Neuronal stem cell (in vitro differentiated cells): Measurements from ENCODE around the gene SCN11A. TPM values are rescaled to one million over a fixed set of nuclear protein-coding genes. Genes with fewer than 3 reads are reported as not detected.

Source experiments
- DNase-seq: peaks from one replicate; pipeline ENCODE4 v3.0.0-alpha.2; 2013; ENCODE audit warnings: low spot score
- H2AFZ ChIP-seq: one replicate; pipeline ENCODE4 v1.6.1; 2013; ENCODE audit warnings: mild to moderate bottlenecking, low read length, inconsistent platforms
- H2AK5ac ChIP-seq: 2 replicates; pipeline ENCODE4 v1.6.1; 2013; ENCODE audit warnings: low read depth, mild to moderate bottlenecking, inconsistent platforms, low read length, moderate library complexity, mixed read lengths
- H2BK120ac ChIP-seq: 2 replicates; pipeline ENCODE4 v1.6.1; 2013; ENCODE audit warnings: low read depth, mild to moderate bottlenecking, inconsistent platforms, low read length, moderate library complexity, mixed read lengths
- H2BK12ac ChIP-seq: one replicate; pipeline ENCODE4 v1.6.1; 2013; ENCODE audit warnings: low read length, inconsistent platforms
- H2BK15ac ChIP-seq: 2 replicates; pipeline ENCODE4 v1.6.1; 2013; ENCODE audit warnings: mild to moderate bottlenecking, low read length, inconsistent platforms, mixed read lengths
- H2BK5ac ChIP-seq: one replicate; pipeline ENCODE4 v1.6.1; 2013; ENCODE audit warnings: inconsistent platforms, mild to moderate bottlenecking, low read length, moderate library complexity
- H3K14ac ChIP-seq: one replicate; pipeline ENCODE4 v1.6.1; 2013; ENCODE audit warnings: low read length, inconsistent platforms
- H3K18ac ChIP-seq: 2 replicates; pipeline ENCODE4 v1.6.1; 2013; ENCODE audit warnings: low read length, inconsistent platforms
- H3K23ac ChIP-seq: 2 replicates; pipeline ENCODE4 v1.6.1; 2013; ENCODE audit warnings: low read depth, mild to moderate bottlenecking, mixed read lengths, low read length, inconsistent platforms; ENCODE audit not compliant: poor library complexity
- H3K27ac ChIP-seq: replicated peaks from 3 replicates; pipeline ENCODE4 v1.5.1; 2013; ENCODE audit warnings: low read length, inconsistent platforms
- H3K27me3 ChIP-seq, 3 experiments: 2 replicates each; pipeline ENCODE4 v1.6.1; 2013; ENCODE audit warnings: low read length in 3 of 3, mild to moderate bottlenecking in 2 of 3, inconsistent platforms in 1 of 3, low read depth in 1 of 3, mixed read lengths in 1 of 3, moderate library complexity in 1 of 3; ENCODE audit not compliant: control insufficient read depth in 3 of 3, insufficient read depth in 3 of 3
- H3K36me3 ChIP-seq, 2 donors: replicated peaks in 1 of 2; 2 replicates each; pipeline ENCODE4 v1.6.1; 2013; ENCODE audit warnings: low read length in 2 of 2; ENCODE audit not compliant: control insufficient read depth in 2 of 2, insufficient read depth in 2 of 2
- H3K4ac ChIP-seq: 2 replicates; pipeline ENCODE4 v1.6.1; 2013; ENCODE audit warnings: inconsistent platforms, mild to moderate bottlenecking, low read length, moderate library complexity
- H3K4me1 ChIP-seq, 2 donors: 1 replicate in 1 of 2; 2 replicates in 1 of 2; pipeline ENCODE4 v1.6.1; 2013; ENCODE audit warnings: low read length in 2 of 2, low read depth in 1 of 2; ENCODE audit not compliant: control insufficient read depth in 2 of 2, insufficient read depth in 1 of 2
- H3K4me2 ChIP-seq: one replicate; pipeline ENCODE4 v1.6.1; 2013; ENCODE audit warnings: mild to moderate bottlenecking, low read length, inconsistent platforms; ENCODE audit not compliant: insufficient read depth, poor library complexity, severe bottlenecking
- H3K4me3 ChIP-seq, 2 donors: 2 replicates each; pipeline ENCODE4 v1.5.1; 2013; ENCODE audit warnings: low read length in 2 of 2, mild to moderate bottlenecking in 2 of 2, inconsistent platforms in 1 of 2, moderate library complexity in 1 of 2
- H3K79me1 ChIP-seq: one replicate; pipeline ENCODE4 v1.6.1; 2013; ENCODE audit warnings: low read depth, mild to moderate bottlenecking, inconsistent platforms, low read length, moderate library complexity
- H3K9ac ChIP-seq: one replicate; pipeline ENCODE4 v1.6.1; 2013; ENCODE audit warnings: mild to moderate bottlenecking, low read depth, low read length, inconsistent platforms; ENCODE audit not compliant: poor library complexity
- H3K9me3 ChIP-seq, 2 donors: replicated peaks in 1 of 2; 2 replicates each; pipeline versions ENCODE3 to v1.6.1; 2013; ENCODE audit warnings: low read length in 2 of 2, mild to moderate bottlenecking in 2 of 2, inconsistent platforms in 1 of 2, low read depth in 1 of 2, mixed read lengths in 1 of 2, moderate library complexity in 1 of 2; ENCODE audit not compliant: control insufficient read depth in 2 of 2, insufficient read depth in 1 of 2
- H4K8ac ChIP-seq: one replicate; pipeline ENCODE4 v1.6.1; 2013; ENCODE audit warnings: low read depth, mild to moderate bottlenecking, inconsistent platforms, low read length, moderate library complexity
- H4K91ac ChIP-seq: one replicate; pipeline ENCODE4 v1.6.1; 2013; ENCODE audit warnings: low read length, low read depth, mild to moderate bottlenecking, inconsistent platforms; ENCODE audit not compliant: poor library complexity
- WGBS, 2 donors: extraction: QIAGEN DNeasy Blood & Tissue Kit; methylation state at CpG; one replicate each; pipeline ENCODE4 v1.1.7; 2013; ENCODE audit warnings: missing lambda C conversion rate in 2 of 2, mixed read lengths in 1 of 2; ENCODE audit not compliant: insufficient read length in 2 of 2, insufficient replicate concordance in 1 of 2; ENCODE audit errors: extremely low coverage in 2 of 2; 5-methylcytosine and 5-hydroxymethylcytosine counted together
- polyA plus RNA-seq, 2 experiments: library from polyadenylated mRNA; stranded (reverse); fragments of 200-250 nt; gene quantifications; one replicate each; pipeline ENCODE4 v1.2.3, GENCODE V29; 2013

Gene SCN11A
- polyA plus RNA-seq (2013, experiment 1 of 2): 0.25 TPM
- polyA plus RNA-seq (2013, experiment 2 of 2): 0.29 TPM

- Histone ChIP-seq H3K4ac (no peak within 1 kb of the TSS), H3K14ac (no peak within 1 kb of the TSS), H2BK120ac (no peak within 1 kb of the TSS), H3K4me2 (peak within 1 kb of the TSS; percentile 67), H3K9me3 (no peaks in the 10 kb centered on the region), H3K9ac (peak within 1 kb of the TSS; percentile 91), H3K27me3 (no peaks in the 10 kb centered on the region), H2BK12ac (no peak within 1 kb of the TSS), H2AK5ac (no peak within 1 kb of the TSS), H3K27ac (peak within 1 kb of the TSS; percentile 93), H3K23ac (peak within 1 kb of the TSS; percentile 90), H3K79me1 (no peaks in the 10 kb centered on the region), H3K36me3 (no peaks in the 10 kb centered on the region), H2BK15ac (peak within 1 kb of the TSS; percentile 69), H3K4me1 (peaks cover 2 to 11% of the 10 kb centered on the region in 2 donors), H3K18ac (peak within 1 kb of the TSS; percentile 89), H2AFZ (peak within 1 kb of the TSS; percentile 94), H2BK5ac (peak within 1 kb of the TSS; percentile 47), H4K8ac (no peak within 1 kb of the TSS), H4K91ac (peak within 1 kb of the TSS; percentile 14), H3K4me3 (peak within 1 kb of the TSS; percentile 61 to 84)
- WGBS, 2 donors: no CpG with 5 or more reads among the region's 68 CpGs
- DNase-seq: peak; percentile 89
Measured at GRCh38 chr3:39051649-39052561, at the start of gene SCN11A, which contains the start of gene WDR48. Gene SCN11A (minus strand): TSS chr3:39051944. CDS start chr3:38950362, 101,582 bp downstream. Gene WDR48 (plus strand): TSS chr3:39052016. CDS start chr3:39052026, 10 bp downstream.

- Histone ChIP-seq H3K18ac (no peak overlapping the region), H4K8ac (no peak overlapping the region), H3K23ac (no peak overlapping the region), H2AK5ac (peak overlapping the region; percentile 18), H3K4me1 (peaks cover under 1 to 14% of the 10 kb centered on the region in 2 donors), H3K79me1 (peaks cover 8% of the 10 kb centered on the region), H3K27me3 (no peaks in the 10 kb centered on the region), H2BK12ac (no peak overlapping the region), H3K4me2 (no peak overlapping the region), H2AFZ (no peak overlapping the region), H4K91ac (no peak overlapping the region), H3K9me3 (no peaks in the 10 kb centered on the region), H2BK5ac (no peak overlapping the region), H3K9ac (no peak overlapping the region), H2BK120ac (no peak overlapping the region), H3K27ac (no peak overlapping the region), H2BK15ac (no peak overlapping the region), H3K36me3 (peaks cover 28 to 70% of the 10 kb centered on the region in 2 donors), H3K4me3 (no peak overlapping the region), H3K4ac (no peak overlapping the region), H3K14ac (no peak overlapping the region)
- WGBS, 2 donors: no CpG with 5 or more reads among the region's 5 CpGs
- no peak for DNase-seq
Measured at GRCh38 chr3:39101022-39101689, 49.4 kb upstream of the SCN11A start.

GRCh38 chr3:39100500-39100886 lies 48.7 kb upstream of the SCN11A start:
- Histone ChIP-seq H3K4ac (no peak overlapping the region), H2BK120ac (no peak overlapping the region), H3K4me2 (no peak overlapping the region), H2AK5ac (no peak overlapping the region), H2AFZ (no peak overlapping the region), H3K18ac (no peak overlapping the region), H3K9me3 (no peaks in the 10 kb centered on the region), H3K4me1 (peaks cover 0 to 11% of the 10 kb centered on the region in 2 donors), H2BK5ac (no peak overlapping the region), H3K27me3 (no peaks in the 10 kb centered on the region), H3K4me3 (no peak overlapping the region), H3K36me3 (peaks cover 28 to 77% of the 10 kb centered on the region in 2 donors), H3K14ac (no peak overlapping the region), H4K8ac (no peak overlapping the region), H3K79me1 (peaks cover 8% of the 10 kb centered on the region), H2BK12ac (no peak overlapping the region), H4K91ac (no peak overlapping the region), H3K9ac (no peak overlapping the region), H2BK15ac (no peak overlapping the region), H3K27ac (no peak overlapping the region), H3K23ac (no peak overlapping the region)
- no CpG with 5 or more reads among the region's 9 CpGs for WGBS, 2 donors
- no peak for DNase-seq
